HepG2 (cell line): ENCODE results near the gene XPNPEP1. TPM values are rescaled to one million over a fixed set of nuclear protein-coding genes. Genes with fewer than 3 reads are reported as not detected.

ENCODE experiments used
- ATAC-seq: fragments of 200-7000 bp; cut with Tn5 transposase; 3 replicates; pipeline ENCODE4 v1.9.1; 2020; ENCODE audit warnings: mild to moderate bottlenecking, moderate library complexity
- BruUV-seq: library from RNA; stranded (reverse); fragments of 400-500 nt; replicated peaks from 2 replicates; lab custom pipeline; 2021; lab: Mats Ljungman, UMichigan
- CTCF ChIA-PET: fragments of 300-600 bp; formaldehyde crosslinking; extraction: SDS; loops from one replicate; lab custom pipeline; 2021; ENCODE audit warnings: low total read pairs, inconsistent platforms, low intra/inter-chr PET ratio; lab: Yijun Ruan, JAX
- POLR2A ChIA-PET: fragments of 350-600 bp; sonication (Branson Sonifier 250); formaldehyde crosslinking; loops from one replicate; lab custom pipeline; 2020; ENCODE audit warnings: antibody characterized with exemption, inconsistent platforms; lab: Yijun Ruan, JAX
- DNase-seq: peaks from one replicate; pipeline ENCODE4 v3.0.0-alpha.2; 2015; ENCODE audit warnings: low spot score
- FAIRE-seq: peaks from 3 replicates; lab custom pipeline; 2011; peaks lifted over from hg19 to GRCh38; lab: Jason Lieb, UNC
- H2AFZ ChIP-seq: one replicate; pipeline ENCODE4 v1.6.1; 2011; ENCODE audit warnings: low read length, inconsistent platforms
- H3K27ac ChIP-seq: fragments of 300-600 bp; 3 replicates; pipeline ENCODE4 v1.8.0; 2011; ENCODE audit warnings: mixed run types, mild to moderate bottlenecking, mixed read lengths, low read length, inconsistent platforms; ENCODE audit not compliant: insufficient read depth; ENCODE audit errors: extremely low read length
- H3K27me3 ChIP-seq, 2 experiments: fragments of 200-600 bp in 1 of 2; 2 replicates in 1 of 2; 3 replicates in 1 of 2; pipeline versions ENCODE4 v1.6.0 to v1.8.0; 2011; ENCODE audit warnings: low read length in 2 of 2, mild to moderate bottlenecking in 2 of 2, moderate library complexity in 2 of 2, inconsistent platforms in 1 of 2; ENCODE audit not compliant: insufficient read depth in 2 of 2, control insufficient read depth in 1 of 2
- H3K36me3 ChIP-seq, 2 experiments: fragments of 200-600 bp in 1 of 2; replicated peaks in 1 of 2; 2 replicates in 1 of 2; 3 replicates in 1 of 2; pipeline versions ENCODE4 v1.5.1 to v1.8.0; 2011; ENCODE audit warnings: low read length in 2 of 2, inconsistent platforms in 1 of 2; ENCODE audit not compliant: insufficient read depth in 2 of 2, control insufficient read depth in 1 of 2
- H3K4me1 ChIP-seq: 2 replicates; pipeline ENCODE4 v1.5.1; 2012; ENCODE audit warnings: low read length, inconsistent platforms; ENCODE audit not compliant: insufficient read depth
- H3K4me2 ChIP-seq: 2 replicates; pipeline ENCODE4 v1.6.0; 2011; ENCODE audit warnings: low read depth, low read length, inconsistent platforms
- H3K4me3 ChIP-seq, 3 experiments: fragments of 200-600 bp in 1 of 3; sonication (generic), shearing (Covaris generic) in 1 of 3; replicated peaks in 1 of 3; 2 replicates each; pipeline ENCODE4 v1.5.1; 2011 to 2016; ENCODE audit warnings: low read length in 3 of 3, inconsistent platforms in 2 of 3, low read depth in 2 of 3, mild to moderate bottlenecking in 2 of 3, control low read depth in 1 of 3, mixed read lengths in 1 of 3; ENCODE audit not compliant: insufficient read depth in 1 of 3
- H3K79me2 ChIP-seq: one replicate; pipeline ENCODE4 v1.6.1; 2011; ENCODE audit warnings: low read length, inconsistent platforms; ENCODE audit not compliant: insufficient read depth
- H3K9ac ChIP-seq: 2 replicates; pipeline ENCODE4 v1.6.0; 2011; ENCODE audit warnings: mild to moderate bottlenecking, low read depth, low read length, inconsistent platforms; ENCODE audit not compliant: insufficient read depth
- H3K9me3 ChIP-seq: 2 replicates; pipeline ENCODE4 v1.5.1; 2012; ENCODE audit warnings: mild to moderate bottlenecking, low read length
- H4K20me1 ChIP-seq: 2 replicates; pipeline ENCODE4 v1.6.0; 2011; ENCODE audit warnings: inconsistent platforms, mild to moderate bottlenecking, low read length, moderate library complexity; ENCODE audit not compliant: insufficient read depth
- HNRNPK ChIP-seq: fragments of 200-400 bp; formaldehyde crosslinking; IDR thresholded peaks from 2 replicates; pipeline ENCODE4 v1.6.1; 2018; ENCODE audit warnings: low read length, low read depth, moderate library complexity, mild to moderate bottlenecking; ENCODE audit not compliant: poor library complexity, severe bottlenecking
- MIER3 ChIP-seq: IDR thresholded peaks from 2 replicates; pipeline ENCODE4 v1.6.1; 2016; ENCODE audit warnings: missing compliant biosample characterization, borderline replicate concordance
- NCOA2 ChIP-seq: sonication (generic); formaldehyde crosslinking; IDR thresholded peaks from 2 replicates; pipeline ENCODE4 v1.8.0; 2022; ENCODE audit warnings: inconsistent platforms
- ONECUT2 ChIP-seq: sonication (generic); formaldehyde crosslinking; IDR thresholded peaks from 2 replicates; pipeline ENCODE4 v1.4.0; 2020; ENCODE audit warnings: missing genetic modification reagents
- SRSF1 ChIP-seq: fragments of 200-400 bp; formaldehyde crosslinking; optimal IDR thresholded peaks from 2 replicates; pipeline ENCODE3; 2017; ENCODE audit warnings: mild to moderate bottlenecking, low read depth, low read length, moderate library complexity
- TBP ChIP-seq: sonication (generic); formaldehyde crosslinking; IDR thresholded peaks from 2 replicates; pipeline ENCODE4 v1.5.0; 2020; ENCODE audit warnings: missing genetic modification reagents
- ZNF225 ChIP-seq: sonication (generic); formaldehyde crosslinking; IDR thresholded peaks from 2 replicates; pipeline ENCODE4 v1.4.0; 2020; ENCODE audit warnings: mild to moderate bottlenecking, missing genetic modification reagents
- ZNF264 ChIP-seq: sonication (generic); formaldehyde crosslinking; IDR thresholded peaks from 2 replicates; pipeline ENCODE4 v1.4.0; 2020; ENCODE audit warnings: missing genetic modification reagents
- ZNF768 ChIP-seq: sonication (generic); formaldehyde crosslinking; IDR thresholded peaks from 2 replicates; pipeline ENCODE4 v1.4.0; 2020; ENCODE audit warnings: missing genetic modification reagents
- ZNF800 ChIP-seq: sonication (generic); formaldehyde crosslinking; IDR thresholded peaks from 2 replicates; pipeline ENCODE4 v1.4.0; 2020; ENCODE audit warnings: missing genetic modification reagents
- ZNF891 ChIP-seq: sonication (generic); formaldehyde crosslinking; IDR thresholded peaks from 2 replicates; pipeline ENCODE4 v1.5.0; 2020; ENCODE audit warnings: mild to moderate bottlenecking, missing genetic modification reagents
- WGBS: methylation state at CpG from one replicate; pipeline ENCODE4 v1.1.6; 2017; ENCODE audit warnings: low lambda C conversion rate; 5-methylcytosine and 5-hydroxymethylcytosine counted together
- in situ Hi-C: cut with HindIII; loops from 2 replicates; pipeline ENCODE4 v1.10.0; 2017; ENCODE audit warnings: low pct_unique_long_range_greater_than_20kb; ENCODE audit not compliant: extremely low pct_ligation_motif_present
- intact Hi-C: fragments of 100-400 bp; cut with micrococcal nuclease; formaldehyde crosslinking; loops from one replicate; pipeline ENCODE4 v1.10.0; 2022; ENCODE audit not compliant: unreplicated experiment
- polyA plus RNA-seq, 8 experiments: library from polyadenylated mRNA; depleted of rRNA in 3 of 8; stranded (reverse) in 7 of 8; unstranded in 1 of 8; fragments of >200 nt; fragmentation: Illumina TruSeq in 4 of 8; extraction: Trizol in 4 of 8; gene quantifications; 2 replicates each; pipeline versions ENCODE4 v1.2.1 to v1.2.3, GENCODE V29; 2011 to 2016; ENCODE audit warnings: low read depth in 4 of 8, missing spikeins in 1 of 8, mixed read lengths in 1 of 8; ENCODE audit not compliant: insufficient read depth in 1 of 8
- total RNA-seq, 5 experiments: library from RNA; depleted of rRNA; stranded (reverse); fragments of >200 nt; fragmentation: Illumina TruSeq; extraction: Trizol; gene quantifications; 2 replicates each; pipeline ENCODE4 v1.2.3, GENCODE V29; 2016; ENCODE audit warnings: low read depth in 1 of 5
- TF ChIP-seq, protein P1 (sequence below): IDR thresholded peaks from 2 replicates; pipeline ENCODE4 v1.6.1; 2016; ENCODE audit warnings: low read depth, missing genetic modification reagents, missing compliant biosample characterization
- TF ChIP-seq, protein P2 (sequence below): sonication (generic); formaldehyde crosslinking; IDR thresholded peaks from 2 replicates; pipeline ENCODE4 v1.9.0; 2021; ENCODE audit warnings: missing genetic modification reagents, mild to moderate bottlenecking, borderline replicate concordance

Gene XPNPEP1
- total and polyA plus RNA-seq, 2 of the 13 experiments (the other 11 are each of a cell fraction or from before 2014, with no cell fraction given) = 30.3 to 55.5 TPM

- Histone ChIP-seq H3K4me2 (no peak overlapping the region), H3K9ac (no peak overlapping the region), H3K4me1 (no peaks in the 10 kb centered on the region), H3K27ac (no peak overlapping the region), H3K27me3 (no peaks in the 10 kb centered on the region; a peak in 1 of 5 replicates), H3K36me3 (peaks cover 9 to 19% of the 10 kb centered on the region in 2 experiments; a peak in 4 of 5 replicates), H3K4me3 (no peak overlapping the region), H3K9me3 (no peaks in the 10 kb centered on the region), H2AFZ (no peak overlapping the region), H4K20me1 (no peaks in the 10 kb centered on the region), H3K79me2 (peaks cover 2% of the 10 kb centered on the region)
- ChIA-PET POLR2A (no interaction called here), CTCF (no interaction called here)
- DNase-seq (no peak), ATAC-seq (no peak), FAIRE-seq (no peak)
- in situ Hi-C loops (no loop called here), intact Hi-C loops (no loop called here)
- 100% methylated on average over 1 of the region's 1 CpG for WGBS
- BruUV-seq = no TSS peak
- TF ChIP-seq MIER3 (CRISPR knock-in tag) (no peak), HNRNPK (no peak), SRSF1 (no peak), ONECUT2 (CRISPR knock-in tag) (no peak), ZNF225 (CRISPR knock-in tag) (no peak), NCOA2 (CRISPR knock-in tag) (no peak), ZNF891 (CRISPR knock-in tag) (no peak), ZNF264 (CRISPR knock-in tag) (no peak), ZNF768 (CRISPR knock-in tag) (no peak), ZNF800 (no peak), TBP (CRISPR knock-in tag) (no peak)
- TF ChIP-seq, protein P1, sequence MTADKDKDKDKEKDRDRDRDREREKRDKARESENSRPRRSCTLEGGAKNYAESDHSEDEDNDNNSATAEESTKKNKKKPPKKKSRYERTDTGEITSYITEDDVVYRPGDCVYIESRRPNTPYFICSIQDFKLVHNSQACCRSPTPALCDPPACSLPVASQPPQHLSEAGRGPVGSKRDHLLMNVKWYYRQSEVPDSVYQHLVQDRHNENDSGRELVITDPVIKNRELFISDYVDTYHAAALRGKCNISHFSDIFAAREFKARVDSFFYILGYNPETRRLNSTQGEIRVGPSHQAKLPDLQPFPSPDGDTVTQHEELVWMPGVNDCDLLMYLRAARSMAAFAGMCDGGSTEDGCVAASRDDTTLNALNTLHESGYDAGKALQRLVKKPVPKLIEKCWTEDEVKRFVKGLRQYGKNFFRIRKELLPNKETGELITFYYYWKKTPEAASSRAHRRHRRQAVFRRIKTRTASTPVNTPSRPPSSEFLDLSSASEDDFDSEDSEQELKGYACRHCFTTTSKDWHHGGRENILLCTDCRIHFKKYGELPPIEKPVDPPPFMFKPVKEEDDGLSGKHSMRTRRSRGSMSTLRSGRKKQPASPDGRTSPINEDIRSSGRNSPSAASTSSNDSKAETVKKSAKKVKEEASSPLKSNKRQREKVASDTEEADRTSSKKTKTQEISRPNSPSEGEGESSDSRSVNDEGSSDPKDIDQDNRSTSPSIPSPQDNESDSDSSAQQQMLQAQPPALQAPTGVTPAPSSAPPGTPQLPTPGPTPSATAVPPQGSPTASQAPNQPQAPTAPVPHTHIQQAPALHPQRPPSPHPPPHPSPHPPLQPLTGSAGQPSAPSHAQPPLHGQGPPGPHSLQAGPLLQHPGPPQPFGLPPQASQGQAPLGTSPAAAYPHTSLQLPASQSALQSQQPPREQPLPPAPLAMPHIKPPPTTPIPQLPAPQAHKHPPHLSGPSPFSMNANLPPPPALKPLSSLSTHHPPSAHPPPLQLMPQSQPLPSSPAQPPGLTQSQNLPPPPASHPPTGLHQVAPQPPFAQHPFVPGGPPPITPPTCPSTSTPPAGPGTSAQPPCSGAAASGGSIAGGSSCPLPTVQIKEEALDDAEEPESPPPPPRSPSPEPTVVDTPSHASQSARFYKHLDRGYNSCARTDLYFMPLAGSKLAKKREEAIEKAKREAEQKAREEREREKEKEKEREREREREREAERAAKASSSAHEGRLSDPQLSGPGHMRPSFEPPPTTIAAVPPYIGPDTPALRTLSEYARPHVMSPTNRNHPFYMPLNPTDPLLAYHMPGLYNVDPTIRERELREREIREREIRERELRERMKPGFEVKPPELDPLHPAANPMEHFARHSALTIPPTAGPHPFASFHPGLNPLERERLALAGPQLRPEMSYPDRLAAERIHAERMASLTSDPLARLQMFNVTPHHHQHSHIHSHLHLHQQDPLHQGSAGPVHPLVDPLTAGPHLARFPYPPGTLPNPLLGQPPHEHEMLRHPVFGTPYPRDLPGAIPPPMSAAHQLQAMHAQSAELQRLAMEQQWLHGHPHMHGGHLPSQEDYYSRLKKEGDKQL (CRISPR knock-in tag) = no peak
- TF ChIP-seq, protein P2, sequence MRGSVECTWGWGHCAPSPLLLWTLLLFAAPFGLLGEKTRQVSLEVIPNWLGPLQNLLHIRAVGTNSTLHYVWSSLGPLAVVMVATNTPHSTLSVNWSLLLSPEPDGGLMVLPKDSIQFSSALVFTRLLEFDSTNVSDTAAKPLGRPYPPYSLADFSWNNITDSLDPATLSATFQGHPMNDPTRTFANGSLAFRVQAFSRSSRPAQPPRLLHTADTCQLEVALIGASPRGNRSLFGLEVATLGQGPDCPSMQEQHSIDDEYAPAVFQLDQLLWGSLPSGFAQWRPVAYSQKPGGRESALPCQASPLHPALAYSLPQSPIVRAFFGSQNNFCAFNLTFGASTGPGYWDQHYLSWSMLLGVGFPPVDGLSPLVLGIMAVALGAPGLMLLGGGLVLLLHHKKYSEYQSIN = no peak
Measured at GRCh38 chr10:109906316-109906715, 17.0 kb downstream of the XPNPEP1 start.
